ENCODE measurements around the gene RNU6-9. TPM values are rescaled to one million over a fixed set of nuclear protein-coding genes. Genes with fewer than 3 reads are reported as not detected.
A peak's percentile ranks its signal among the peaks of the same experiment; 100 is the strongest.

RNU6-9 gene
- total RNA-seq, 2 experiments from 2014 or later: not detected

- peaks cover 18% of the 10 kb centered on the region for H3K4me1 Mint-ChIP-seq (ENCODE audit: low read depth)
- peak overlapping the region; percentile 94 for H3K27ac Mint-ChIP-seq
- Histone ChIP-seq H3K9me3 (ENCODE audit: control insufficient read depth in 1 of 2, insufficient read depth in 1 of 2, low read length in 2 of 2) (no peaks in the 10 kb centered on the region), H3K4me3 (ENCODE audit: low read length) (no peak overlapping the region), H3K4me1 (ENCODE audit: insufficient read depth, low read length) (peaks cover 16% of the 10 kb centered on the region), H3K36me3 (ENCODE audit: insufficient read depth, low read length) (peaks cover 40% of the 10 kb centered on the region), H3K27me3 (ENCODE audit: control insufficient read depth in 1 of 2, insufficient read depth in 2 of 2, low read length in 2 of 2) (no peaks in the 10 kb centered on the region), H3K27ac (ENCODE audit: low read depth in 1 of 2, low read length in 2 of 2) (peak overlapping the region in 1 of 2 donors; percentile 7)
- H3K27me3 Mint-ChIP-seq: no peaks in the 10 kb centered on the region
- intact Hi-C loops (cut with DNase I, micrococcal nuclease): loop anchor here (2.0 kb wide), 1 partner anchor 20 kb away; the partner anchor contains the start of genes MED16 (in 2 of the 2) and RNU6-9 (in 2 of the 2)
- peak; percentile 72 to 92 (median 78) for DNase-seq
- POLR2A ChIA-PET: interaction anchor here (0.6 to 3.1 kb wide), 11 partner anchors 9 to 1604 kb away, joined by 3 to 11 read pairs (median 5); partner anchors contain the start of genes MED16, RNU6-9 and WDR18
- no peak for TF ChIP-seq CTCF (IDR thresholded peaks at IDR 0.05)
- H3K36me3 Mint-ChIP-seq (ENCODE audit: low read depth): peaks cover 34% of the 10 kb centered on the region
- H3K4me3 Mint-ChIP-seq: peak overlapping the region; percentile 54
- peak; percentile 90 for ATAC-seq (ENCODE audit: poor library complexity)
- no peaks in the 10 kb centered on the region for H3K9me3 Mint-ChIP-seq
- CTCF ChIA-PET: interaction anchor here (0.9 to 2.1 kb wide), 2 partner anchors 10 to 47 kb away, joined by 4 to 13 read pairs; no protein-coding TSS in a partner anchor
Observed at GRCh38 chr19:873084-873483, 20.2 kb upstream of the RNU6-9 start.

GRCh38 chr19:873561-874041 is 19.7 kb upstream of the RNU6-9 start:
- Mint-ChIP-seq H3K9me3 (no peaks in the 10 kb centered on the region), H3K27ac (no peak overlapping the region), H3K36me3 (ENCODE audit: low read depth) (peaks cover 29% of the 10 kb centered on the region), H3K27me3 (no peaks in the 10 kb centered on the region), H3K4me3 (no peak overlapping the region), H3K4me1 (ENCODE audit: low read depth) (peaks cover 18% of the 10 kb centered on the region)
- Histone ChIP-seq H3K27ac (ENCODE audit: low read depth in 1 of 2, low read length in 2 of 2) (peak overlapping the region in 1 of 2 donors; percentile 7), H3K9me3 (ENCODE audit: control insufficient read depth in 1 of 2, insufficient read depth in 1 of 2, low read length in 2 of 2) (no peaks in the 10 kb centered on the region), H3K27me3 (ENCODE audit: control insufficient read depth in 1 of 2, insufficient read depth in 2 of 2, low read length in 2 of 2) (no peaks in the 10 kb centered on the region), H3K4me3 (ENCODE audit: low read length) (no peak overlapping the region), H3K36me3 (ENCODE audit: insufficient read depth, low read length) (peaks cover 35% of the 10 kb centered on the region), H3K4me1 (ENCODE audit: insufficient read depth, low read length) (peaks cover 16% of the 10 kb centered on the region)
- DNase-seq (peak in 1 of 14 experiments; percentile 54), ATAC-seq (ENCODE audit: poor library complexity) (no peak)
- intact Hi-C loops (cut with DNase I, micrococcal nuclease): loop anchor here (2.0 kb wide), 1 partner anchor 19 kb away; the partner anchor contains the start of genes MED16 (in 2 of the 2) and RNU6-9 (in 2 of the 2)
- no peak for TF ChIP-seq CTCF (IDR thresholded peaks at IDR 0.05)
- CTCF ChIA-PET: interaction anchor here (0.9 to 2.1 kb wide), 3 partner anchors 10 to 46 kb away, joined by 4 to 13 read pairs (median 7); no protein-coding TSS in a partner anchor
- POLR2A ChIA-PET: interaction anchor here (1.1 to 3.1 kb wide), 4 partner anchors 10 to 46 kb away, joined by 3 to 11 read pairs (median 7); partner anchors contain the start of genes MED16 and RNU6-9

- ChIA-PET CTCF (interaction anchor here (1.2 to 1.8 kb wide), 3 partner anchors 12 to 33 kb away, joined by 3 to 7 read pairs (median 4); partner anchors contain the start of genes MED16 and RNU6-9), POLR2A (no interaction called here)
- Histone ChIP-seq H3K27me3 (ENCODE audit: control insufficient read depth in 1 of 2, insufficient read depth in 2 of 2, low read length in 2 of 2) (no peaks in the 10 kb centered on the region), H3K4me3 (ENCODE audit: low read length) (no peak overlapping the region), H3K9me3 (ENCODE audit: control insufficient read depth in 1 of 2, insufficient read depth in 1 of 2, low read length in 2 of 2) (no peaks in the 10 kb centered on the region), H3K36me3 (ENCODE audit: insufficient read depth, low read length) (peaks cover 25% of the 10 kb centered on the region), H3K4me1 (ENCODE audit: insufficient read depth, low read length) (peaks cover 16% of the 10 kb centered on the region), H3K27ac (ENCODE audit: low read depth in 1 of 2, low read length in 2 of 2) (no peak overlapping the region)
- no peaks in the 10 kb centered on the region for H3K27me3 Mint-ChIP-seq
- no peak overlapping the region for H3K4me3 Mint-ChIP-seq
- ATAC-seq (ENCODE audit: poor library complexity) (no peak), DNase-seq (no peak)
- peaks cover 20% of the 10 kb centered on the region for H3K36me3 Mint-ChIP-seq (ENCODE audit: low read depth)
- H3K4me1 Mint-ChIP-seq (ENCODE audit: low read depth): peaks cover 18% of the 10 kb centered on the region
- H3K27ac Mint-ChIP-seq: no peak overlapping the region
- TF ChIP-seq CTCF (IDR thresholded peaks at IDR 0.05): no peak
- H3K9me3 Mint-ChIP-seq: no peaks in the 10 kb centered on the region
- intact Hi-C loops (cut with DNase I, micrococcal nuclease): no loop called here
Observed at GRCh38 chr19:875265-875879, 17.9 kb upstream of the RNU6-9 start.
